Subcutaneous adipose tissue (tissue), 4 donors: Measurements from ENCODE around the gene PDE6B. TPM values are rescaled to one million over a fixed set of nuclear protein-coding genes. Genes with fewer than 3 reads are reported as not detected.

Experiments used
- CTCF ChIP-seq: fragments of 450-650 bp; IDR thresholded peaks from one replicate; pipeline ENCODE4 v1.5.1; 2016; ENCODE audit warnings: low read depth, mild to moderate bottlenecking, control low read depth, antibody characterized with exemption, moderate library complexity
- total RNA-seq, 4 donors: library from RNA; depleted of rRNA; stranded (reverse); fragments of >200 nt; gene quantifications; one replicate each; pipeline ENCODE4 v1.1.0, GENCODE V29; 2016

The PDE6B gene
- total RNA-seq, 4 donors from 2014 or later: 2.0 to 5.9 (median 3.8) TPM; not detected in 1

- TF ChIP-seq CTCF: no peak
Observed at GRCh38 chr4:687048-687970, 61.9 kb downstream of the PDE6B start.

GRCh38 chr4:687971-688853 lies 62.8 kb downstream of the PDE6B start:
- no peak for TF ChIP-seq CTCF

GRCh38 chr4:688854-689681 lies 63.7 kb downstream of the PDE6B start, which contains the start of gene SLC49A3:
SLC49A3 (minus strand) TSS chr4:689151; CDS start chr4:689127, 24 bp downstream.
- no peak for TF ChIP-seq CTCF

- TF ChIP-seq CTCF: no peak
Observed at GRCh38 chr4:689723-690122, 64.3 kb downstream of the PDE6B start.

- TF ChIP-seq CTCF: no peak
Observed at GRCh38 chr4:692771-693554, 67.6 kb downstream of the PDE6B start.

GRCh38 chr4:699816-700580 lies 74.6 kb downstream of the PDE6B start:
- TF ChIP-seq CTCF: no peak
